Measurements from ENCODE around the gene ATXN1.

The ATXN1 gene

DNA sequence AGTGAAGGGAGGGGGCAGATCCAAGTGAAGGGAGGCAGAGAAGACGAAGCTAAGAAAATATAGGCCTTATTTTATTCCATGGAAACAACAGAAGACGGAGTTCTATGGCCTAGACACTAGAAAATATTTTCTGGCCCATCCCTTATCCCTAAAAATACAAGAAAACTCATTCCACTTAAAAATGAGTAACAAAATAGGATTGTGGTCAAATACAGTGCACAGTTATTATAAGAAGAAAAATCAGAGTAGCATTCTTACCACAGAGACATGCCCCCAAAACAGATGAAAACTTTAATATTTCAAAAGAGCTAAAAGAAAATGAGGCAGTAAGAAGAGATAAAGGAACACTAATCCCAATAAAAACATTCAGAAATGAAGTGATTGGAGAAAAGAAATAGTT is 320.0 kb downstream of the ATXN1 start:
- no peak overlapping the region for H3K4me2 ChIP-seq (ENCODE audit: low read length)
- no peak overlapping the region for H2AFZ ChIP-seq
- no peak overlapping the region for H3K9ac ChIP-seq
- TF ChIP-seq, protein P1, sequence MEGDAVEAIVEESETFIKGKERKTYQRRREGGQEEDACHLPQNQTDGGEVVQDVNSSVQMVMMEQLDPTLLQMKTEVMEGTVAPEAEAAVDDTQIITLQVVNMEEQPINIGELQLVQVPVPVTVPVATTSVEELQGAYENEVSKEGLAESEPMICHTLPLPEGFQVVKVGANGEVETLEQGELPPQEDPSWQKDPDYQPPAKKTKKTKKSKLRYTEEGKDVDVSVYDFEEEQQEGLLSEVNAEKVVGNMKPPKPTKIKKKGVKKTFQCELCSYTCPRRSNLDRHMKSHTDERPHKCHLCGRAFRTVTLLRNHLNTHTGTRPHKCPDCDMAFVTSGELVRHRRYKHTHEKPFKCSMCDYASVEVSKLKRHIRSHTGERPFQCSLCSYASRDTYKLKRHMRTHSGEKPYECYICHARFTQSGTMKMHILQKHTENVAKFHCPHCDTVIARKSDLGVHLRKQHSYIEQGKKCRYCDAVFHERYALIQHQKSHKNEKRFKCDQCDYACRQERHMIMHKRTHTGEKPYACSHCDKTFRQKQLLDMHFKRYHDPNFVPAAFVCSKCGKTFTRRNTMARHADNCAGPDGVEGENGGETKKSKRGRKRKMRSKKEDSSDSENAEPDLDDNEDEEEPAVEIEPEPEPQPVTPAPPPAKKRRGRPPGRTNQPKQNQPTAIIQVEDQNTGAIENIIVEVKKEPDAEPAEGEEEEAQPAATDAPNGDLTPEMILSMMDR (IDR thresholded peaks at IDR 0.05), result no peak
- H3K9me3 ChIP-seq (ENCODE audit: control insufficient read depth, low read length), result no peaks in the 10 kb centered on the region
- no peaks in the 10 kb centered on the region for H3K79me2 ChIP-seq
- H3K4me3 ChIP-seq (ENCODE audit: low read depth, low read length), result no peak overlapping the region
- no peak overlapping the region for H3K27ac ChIP-seq
- no peaks in the 10 kb centered on the region for H3K4me1 ChIP-seq
- no peaks in the 10 kb centered on the region for H3K36me3 ChIP-seq (ENCODE audit: control insufficient read depth, insufficient read depth, low read length)
- no peaks in the 10 kb centered on the region for H3K27me3 ChIP-seq (ENCODE audit: control insufficient read depth, insufficient read depth, low read length)

DNA sequence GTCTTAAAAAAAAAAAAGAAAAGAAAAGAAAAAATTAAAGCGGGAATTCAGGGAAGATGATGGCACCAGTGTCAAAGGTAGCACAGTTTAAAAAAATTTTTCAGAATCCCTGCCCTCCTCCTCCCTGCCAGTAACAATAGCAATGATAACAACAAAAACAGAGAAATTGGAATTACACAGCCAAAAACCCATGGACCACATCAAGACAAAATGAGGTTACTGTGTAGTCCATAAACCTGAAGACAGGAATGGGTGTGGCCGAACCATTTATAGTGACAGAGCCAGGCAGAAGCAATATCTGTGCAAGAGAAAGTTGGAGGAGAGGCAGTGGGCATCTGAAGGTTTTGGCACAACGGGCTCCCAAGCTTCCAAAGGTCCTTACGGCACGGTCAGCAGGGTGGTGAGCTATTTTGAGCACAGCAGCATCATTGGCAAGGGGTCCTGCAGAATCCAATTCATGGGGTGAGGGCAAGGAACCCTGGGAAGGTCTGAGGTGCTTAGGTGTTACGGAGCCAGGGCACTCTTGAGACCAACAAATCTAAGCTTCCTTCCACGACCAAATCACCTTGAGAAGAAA is 320.5 kb downstream of the ATXN1 start:
- no peak overlapping the region for H3K9ac ChIP-seq
- H3K4me3 ChIP-seq (ENCODE audit: low read depth, low read length), result no peak overlapping the region
- no peaks in the 10 kb centered on the region for H3K27me3 ChIP-seq (ENCODE audit: control insufficient read depth, insufficient read depth, low read length)
- no peaks in the 10 kb centered on the region for H3K4me1 ChIP-seq
- TF ChIP-seq, protein P1 (IDR thresholded peaks at IDR 0.05), result no peak
- H3K79me2 ChIP-seq, result no peaks in the 10 kb centered on the region
- no peak overlapping the region for H2AFZ ChIP-seq
- no peak overlapping the region for H3K4me2 ChIP-seq (ENCODE audit: low read length)
- H3K9me3 ChIP-seq (ENCODE audit: control insufficient read depth, low read length), result no peaks in the 10 kb centered on the region
- no peaks in the 10 kb centered on the region for H3K36me3 ChIP-seq (ENCODE audit: control insufficient read depth, insufficient read depth, low read length)
- H3K27ac ChIP-seq, result no peak overlapping the region

DNA sequence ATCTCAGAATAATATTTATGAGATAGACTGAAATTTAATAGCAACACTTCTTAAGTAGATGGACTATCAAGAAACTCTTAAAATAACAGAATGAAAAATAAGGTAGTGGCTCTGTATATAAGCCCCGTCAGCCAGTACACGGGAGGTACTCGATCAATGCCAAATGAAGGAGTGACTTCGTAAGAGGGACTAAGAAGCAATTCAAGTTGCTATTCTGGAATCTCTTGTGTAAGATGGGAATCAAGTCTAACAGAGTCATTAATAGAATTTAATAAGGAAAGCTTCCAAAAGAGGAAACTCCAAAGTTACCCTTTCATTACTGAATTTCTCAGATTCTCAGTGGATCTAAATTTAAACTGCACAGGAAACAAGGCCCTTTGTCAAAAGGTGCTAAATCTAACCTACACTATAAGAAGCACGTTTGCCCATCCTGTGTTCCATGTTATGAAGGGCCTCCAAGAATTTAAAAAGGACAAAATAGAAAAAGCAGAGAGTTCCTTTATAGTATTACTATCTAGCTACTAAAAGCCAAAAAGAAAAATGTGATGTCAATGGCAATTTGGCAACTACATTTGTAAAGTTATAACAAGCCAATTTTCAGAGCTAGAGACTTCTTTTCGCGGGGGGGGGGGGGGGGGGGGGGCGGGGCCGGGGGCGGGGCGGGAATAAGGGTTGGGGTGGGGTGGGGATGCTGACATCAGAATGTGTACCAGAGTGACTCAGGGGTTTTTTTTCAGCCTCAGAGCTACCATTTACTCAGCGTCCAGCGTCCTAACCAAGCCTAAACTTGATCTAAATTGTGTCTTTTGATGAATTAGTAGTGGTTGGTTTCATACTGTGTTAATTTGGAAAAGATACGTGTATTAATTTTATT is 322.3 kb downstream of the ATXN1 start:
- no peak overlapping the region for H3K27ac ChIP-seq
- no peaks in the 10 kb centered on the region for H3K27me3 ChIP-seq (ENCODE audit: control insufficient read depth, insufficient read depth, low read length)
- H3K79me2 ChIP-seq, result no peaks in the 10 kb centered on the region
- TF ChIP-seq, protein P1 (IDR thresholded peaks at IDR 0.05), result no peak
- no peaks in the 10 kb centered on the region for H3K4me1 ChIP-seq
- no peaks in the 10 kb centered on the region for H3K9me3 ChIP-seq (ENCODE audit: control insufficient read depth, low read length)
- H3K4me3 ChIP-seq (ENCODE audit: low read depth, low read length), result no peak overlapping the region
- H3K9ac ChIP-seq, result no peak overlapping the region
- no peak overlapping the region for H3K4me2 ChIP-seq (ENCODE audit: low read length)
- no peak overlapping the region for H2AFZ ChIP-seq
- no peaks in the 10 kb centered on the region for H3K36me3 ChIP-seq (ENCODE audit: control insufficient read depth, insufficient read depth, low read length)

DNA sequence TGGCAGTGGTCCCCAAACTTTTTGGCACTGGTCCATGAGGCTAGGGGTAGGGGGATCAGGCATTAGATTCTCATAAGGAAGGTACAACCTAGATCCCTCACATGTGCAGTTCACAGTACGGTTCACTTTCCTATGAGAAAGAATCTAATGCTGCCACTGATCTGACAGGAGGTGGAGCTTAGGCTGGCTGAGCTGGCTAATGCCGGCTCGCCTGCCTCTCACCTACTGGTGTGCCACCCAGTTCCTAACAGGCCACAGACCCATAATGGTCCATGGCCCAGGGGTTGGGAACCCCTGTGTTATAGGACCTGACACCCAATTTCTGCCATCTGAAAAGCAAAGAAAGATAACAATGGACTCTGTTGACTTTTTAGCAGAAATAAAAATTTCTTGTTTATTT is 323.3 kb downstream of the ATXN1 start:
- Histone ChIP-seq H3K27me3 (ENCODE audit: control insufficient read depth, insufficient read depth, low read length) (no peaks in the 10 kb centered on the region), H3K4me1 (no peaks in the 10 kb centered on the region), H3K36me3 (ENCODE audit: control insufficient read depth, insufficient read depth, low read length) (no peaks in the 10 kb centered on the region), H3K79me2 (no peaks in the 10 kb centered on the region), H2AFZ (no peak overlapping the region), H3K4me3 (ENCODE audit: low read depth, low read length) (no peak overlapping the region), H3K27ac (no peak overlapping the region), H3K4me2 (ENCODE audit: low read length) (no peak overlapping the region), H3K9ac (no peak overlapping the region), H3K9me3 (ENCODE audit: control insufficient read depth, low read length) (no peaks in the 10 kb centered on the region)
- TF ChIP-seq, protein P1 (IDR thresholded peaks at IDR 0.05), result no peak
